Right forelimb (tissue), 1 donor: ENCODE measurements around the gene C14orf180.
"Not testable (repeated sequence)": the region's sequence is repeated elsewhere in the genome, so short reads cannot be mapped to it uniquely, and the experiment has no call there.

Experiments used
- DNase-seq: peaks from one replicate; pipeline ENCODE4 v3.0.0-alpha.2; 2018

The C14orf180 gene

GRCh38 chr14:104562606-104563005 is 17.0 kb upstream of the C14orf180 start:
- DNase-seq = no peak

DNA sequence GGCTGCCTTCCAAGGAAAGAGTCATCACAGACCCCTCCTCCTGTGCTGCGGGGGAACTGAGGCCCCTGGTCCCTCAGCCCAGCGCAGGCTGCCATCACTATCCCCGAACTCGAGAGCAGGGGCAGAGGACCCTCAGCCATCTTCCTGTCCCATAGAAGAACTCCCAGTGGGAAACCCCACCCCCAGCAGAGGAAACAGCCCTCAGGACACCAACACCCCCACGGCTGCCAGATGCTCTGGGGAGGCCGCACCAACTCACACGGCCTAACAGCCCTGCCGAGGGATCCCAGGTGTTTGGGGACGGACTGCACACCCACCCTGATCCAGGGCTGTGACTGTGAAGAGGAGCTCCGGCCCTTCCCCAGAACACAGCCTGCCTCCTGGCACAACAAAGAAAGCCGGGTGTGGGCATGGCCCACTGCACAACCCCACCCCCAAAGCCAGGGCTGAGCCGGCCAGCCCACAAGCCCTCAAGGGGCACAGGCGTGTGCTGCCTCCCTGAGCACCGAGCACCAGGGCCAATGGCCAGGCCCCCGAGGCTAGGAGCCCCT is 16.3 kb upstream of the C14orf180 start:
- DNase-seq = no peak

DNA sequence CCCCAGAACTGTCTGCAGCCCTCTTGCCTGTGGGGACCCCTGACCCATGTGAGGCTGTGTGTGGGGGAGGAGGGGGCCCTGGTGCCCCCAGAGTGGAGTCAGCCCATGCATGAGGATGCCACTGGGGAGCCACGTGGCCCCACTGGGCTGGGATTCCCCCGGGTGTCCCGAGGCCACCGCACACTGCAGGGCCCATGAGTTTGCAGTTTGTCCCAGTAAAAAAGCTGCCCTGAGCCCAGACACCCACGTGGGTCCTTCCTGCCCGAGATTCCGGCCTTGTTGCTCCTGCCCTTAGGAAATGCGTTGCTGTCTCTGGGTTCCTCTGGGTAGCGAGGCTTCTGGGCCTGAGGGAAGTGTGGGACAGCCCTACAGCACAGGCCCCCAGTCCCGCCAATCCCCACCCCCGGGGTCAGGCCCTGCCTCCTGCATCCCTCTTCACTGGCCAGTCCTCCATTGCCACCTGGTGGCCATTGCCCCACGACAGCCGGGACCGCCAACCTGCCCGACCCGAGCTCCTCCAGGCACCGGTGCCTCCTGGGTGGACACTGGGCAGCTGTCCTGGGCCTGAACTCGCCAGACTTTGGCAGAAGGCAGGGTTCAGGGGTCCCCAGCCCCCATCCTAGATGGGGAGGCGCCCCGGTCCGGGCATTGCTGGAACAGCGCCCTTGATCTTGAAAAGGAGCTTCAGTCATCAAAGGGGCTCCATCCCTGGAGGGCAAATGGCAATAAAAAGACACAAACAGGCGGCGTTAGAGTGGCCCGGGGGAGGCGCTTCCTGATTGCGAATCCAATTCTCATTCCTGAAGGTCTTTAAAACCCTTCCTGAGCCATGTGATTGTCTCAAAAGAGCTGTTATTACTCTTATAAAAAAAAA is 15.6 kb upstream of the C14orf180 start:
- DNase-seq = peak; percentile 87

GRCh38 chr14:104564744-104565679 is 14.6 kb upstream of the C14orf180 start:
- no peak for DNase-seq

DNA sequence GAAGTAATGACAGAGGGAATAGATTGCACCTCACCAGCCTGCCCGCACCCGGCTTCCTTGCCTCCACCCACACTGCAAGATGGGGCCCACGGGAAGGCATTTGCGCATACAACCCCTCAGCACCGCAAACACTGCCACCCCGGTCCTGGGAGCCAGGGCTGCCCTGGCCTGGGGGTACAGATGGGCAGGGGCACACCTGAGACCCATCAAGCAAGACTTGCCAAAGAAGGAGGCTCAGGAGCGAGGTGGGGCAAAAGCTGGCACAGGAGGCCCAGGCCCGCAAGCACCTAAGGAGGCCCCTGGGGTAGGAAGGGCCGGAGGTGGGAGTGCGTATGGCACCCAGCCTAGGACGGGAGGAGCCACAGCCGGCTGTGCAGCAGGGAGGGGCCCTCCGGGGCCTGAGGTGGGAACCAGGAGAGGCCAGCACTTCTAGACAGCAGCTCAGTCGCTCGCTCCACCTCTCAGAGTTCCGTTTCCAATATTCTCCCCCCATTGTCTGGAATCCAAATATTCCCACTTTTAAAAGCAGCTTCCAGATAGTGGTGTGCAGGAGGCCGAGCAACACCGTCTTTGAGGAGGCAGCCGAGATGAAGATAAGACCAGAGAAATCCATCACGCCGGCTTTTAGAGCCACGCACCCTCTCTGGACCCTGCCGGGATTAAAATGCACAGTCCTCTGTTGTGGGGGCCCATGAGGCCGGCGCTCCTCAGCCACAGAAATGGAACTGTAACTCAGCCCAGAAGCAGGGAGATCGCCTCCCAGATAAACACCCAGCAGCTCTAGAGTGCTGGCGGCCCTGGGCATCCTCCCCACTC is 12.2 kb upstream of the C14orf180 start:
- no peak for DNase-seq

- no peak for DNase-seq
Observed at GRCh38 chr14:104567957-104568225, 11.7 kb upstream of the C14orf180 start.

DNA sequence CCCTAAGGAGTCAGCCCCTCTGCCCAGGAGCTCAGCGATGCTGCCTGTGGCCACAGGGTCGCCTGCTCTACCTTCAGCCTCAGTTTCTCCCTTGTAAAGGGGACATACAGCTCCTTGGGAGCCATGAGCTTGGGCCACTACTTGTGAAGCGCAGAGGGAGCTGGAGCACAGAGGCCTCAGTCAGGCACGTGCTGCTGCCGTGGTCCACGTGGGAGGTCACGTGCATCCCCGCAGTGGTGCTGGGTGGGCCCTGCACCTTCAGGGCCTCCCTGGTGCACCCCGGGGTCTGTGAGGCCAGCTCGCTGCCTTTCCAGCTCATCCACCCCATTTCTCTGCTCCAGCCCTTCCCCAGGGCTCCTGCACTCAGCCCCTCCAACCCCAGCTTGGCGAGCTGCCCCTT is 10.9 kb upstream of the C14orf180 start:
- no peak for DNase-seq

DNA sequence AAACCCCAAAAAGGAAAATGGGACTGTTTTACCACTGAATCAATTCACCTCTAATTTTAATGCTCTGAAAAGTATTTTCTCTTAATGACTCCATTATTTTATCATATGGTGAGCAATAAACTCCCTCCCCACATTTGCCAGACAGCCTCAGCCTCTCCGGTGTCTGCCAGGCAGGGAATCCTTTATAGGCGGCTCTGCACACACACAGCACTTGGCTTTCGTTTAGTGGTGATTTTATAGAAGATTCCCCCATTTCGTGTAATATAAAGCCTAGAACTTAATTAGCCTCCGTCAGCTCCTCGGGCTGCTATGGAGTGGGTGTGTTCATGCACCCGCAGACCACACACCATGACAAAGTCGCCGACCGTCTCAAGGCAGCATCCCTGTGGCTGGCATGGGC is 10.1 kb upstream of the C14orf180 start:
- DNase-seq = no peak

DNA sequence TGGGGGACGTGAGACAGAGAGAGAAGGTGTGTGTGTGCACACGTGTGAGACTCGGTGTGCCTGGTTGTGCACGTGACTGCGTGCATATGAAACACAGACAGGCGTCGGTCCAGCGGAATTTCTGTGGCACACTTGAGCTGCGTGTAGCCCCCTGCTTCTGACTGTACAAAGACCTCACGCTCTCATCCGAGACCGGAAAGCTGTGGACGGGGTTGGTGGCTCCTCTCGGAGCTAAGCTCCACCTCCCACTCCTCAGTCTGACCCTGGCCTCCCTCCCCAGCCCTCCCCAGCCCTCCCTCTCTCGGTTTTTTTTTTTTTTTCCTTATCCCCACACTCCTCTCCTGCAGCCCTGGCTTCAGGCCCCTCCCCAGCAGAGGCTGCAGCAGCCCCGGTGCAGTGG is 8.3 kb upstream of the C14orf180 start:
- DNase-seq = no peak

GRCh38 chr14:104572024-104572626 is 7.4 kb upstream of the C14orf180 start:
- DNase-seq = no peak

- no peak for DNase-seq
Observed at GRCh38 chr14:104572668-104573067, 6.9 kb upstream of the C14orf180 start.

GRCh38 chr14:104573930-104574329 is 5.6 kb upstream of the C14orf180 start:
- DNase-seq = no peak

GRCh38 chr14:104574536-104574935 is 5.0 kb upstream of the C14orf180 start:
- DNase-seq = no peak

GRCh38 chr14:104574978-104575583 is 4.5 kb upstream of the C14orf180 start:
- DNase-seq = no peak

DNA sequence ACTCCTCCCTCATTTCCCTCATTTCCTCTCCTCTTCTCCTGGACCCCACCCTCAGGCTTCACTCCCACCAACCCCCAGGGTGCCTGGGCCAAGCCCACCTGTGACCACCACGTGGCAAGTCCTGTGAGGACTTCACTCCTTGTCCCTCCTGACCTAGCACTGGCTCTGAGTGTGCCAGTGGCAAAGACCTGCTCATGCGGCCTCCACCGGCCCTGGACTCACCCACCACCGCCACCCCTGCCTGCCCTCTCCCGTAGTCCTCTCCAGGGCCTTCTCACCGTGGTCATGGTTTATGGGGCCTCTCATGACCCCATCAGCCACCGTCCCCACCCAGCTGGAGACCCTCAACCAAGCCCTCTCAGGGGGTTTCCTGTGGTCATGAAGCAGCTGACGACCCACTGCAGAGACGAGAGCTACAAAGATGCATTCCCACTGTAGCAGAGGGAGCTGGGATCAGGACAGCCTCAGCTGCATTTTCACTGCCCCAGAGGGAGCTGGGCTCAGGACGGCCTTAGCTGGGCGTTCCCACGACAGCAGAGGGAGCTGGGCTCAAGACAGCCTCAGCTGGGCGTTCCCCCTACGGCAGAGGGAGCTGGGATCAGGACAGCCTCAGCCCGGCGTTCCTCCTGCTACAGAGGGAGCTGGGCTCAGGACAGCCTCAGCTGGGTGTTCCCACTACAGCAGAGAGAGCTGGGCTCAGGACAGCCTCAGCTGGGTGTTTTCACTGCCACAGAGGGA is 3.2 kb upstream of the C14orf180 start:
- DNase-seq = no peak

DNA sequence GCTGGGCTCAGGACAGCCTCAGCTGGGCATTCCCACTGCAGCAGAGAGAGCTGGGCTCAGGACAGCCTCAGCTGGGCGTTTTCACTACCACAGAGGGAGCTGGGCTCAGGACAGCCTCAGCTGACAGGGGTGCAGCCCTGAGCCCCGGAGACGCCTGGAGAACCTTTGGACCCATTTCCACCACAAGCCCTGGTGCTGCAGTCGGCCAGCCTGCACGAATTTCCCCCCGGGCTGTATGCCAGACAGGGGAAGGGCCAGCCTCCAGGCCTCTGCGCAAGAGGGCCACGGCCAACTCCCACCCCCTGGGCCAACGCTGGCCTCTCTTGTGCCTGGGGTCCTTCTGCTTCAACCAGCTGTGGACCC is 2.6 kb upstream of the C14orf180 start:
- no peak for DNase-seq

DNA sequence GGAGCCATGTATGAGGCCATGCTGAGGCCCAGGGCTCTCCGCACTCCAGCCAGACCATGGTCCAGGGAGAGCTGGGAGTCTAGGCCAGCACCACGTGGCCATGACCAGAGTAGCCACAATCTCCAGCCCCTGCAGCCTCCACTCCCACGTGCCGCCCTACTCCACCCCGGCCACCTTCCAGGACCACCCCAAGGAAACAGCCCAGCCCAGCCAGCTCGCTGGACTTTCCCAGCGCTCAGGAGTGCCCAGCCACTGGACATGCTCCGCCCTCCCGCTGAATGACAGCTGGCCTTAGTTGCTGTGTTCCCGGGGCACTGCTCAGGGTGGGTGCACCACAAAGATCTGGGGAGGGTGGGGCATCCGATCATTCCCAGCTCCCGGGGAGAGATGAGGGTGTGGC is 2.1 kb upstream of the C14orf180 start:
- DNase-seq = no peak

DNA sequence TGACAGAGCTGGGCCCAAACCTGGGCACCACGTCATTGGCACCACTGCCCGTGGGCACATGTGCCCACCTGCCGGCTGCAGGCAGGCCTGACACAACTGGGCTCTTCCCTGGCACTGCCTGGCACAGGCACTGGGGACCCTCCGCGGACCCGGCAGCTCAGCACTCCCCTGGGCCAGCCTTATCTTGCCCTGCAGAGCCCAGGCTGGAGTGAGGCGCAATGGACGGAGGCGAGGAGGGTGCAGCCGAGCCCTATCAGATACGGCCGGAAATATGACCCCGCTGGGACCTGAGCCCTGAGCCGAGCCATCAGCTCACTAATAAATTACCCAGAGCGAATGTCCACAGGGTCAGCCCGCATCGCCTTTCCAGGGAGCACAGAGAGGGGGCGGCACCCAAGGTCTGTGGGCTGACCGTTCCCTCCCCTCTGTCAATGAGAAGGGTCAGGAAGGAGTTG is 1.7 kb upstream of the C14orf180 start:
- no peak for DNase-seq

DNA sequence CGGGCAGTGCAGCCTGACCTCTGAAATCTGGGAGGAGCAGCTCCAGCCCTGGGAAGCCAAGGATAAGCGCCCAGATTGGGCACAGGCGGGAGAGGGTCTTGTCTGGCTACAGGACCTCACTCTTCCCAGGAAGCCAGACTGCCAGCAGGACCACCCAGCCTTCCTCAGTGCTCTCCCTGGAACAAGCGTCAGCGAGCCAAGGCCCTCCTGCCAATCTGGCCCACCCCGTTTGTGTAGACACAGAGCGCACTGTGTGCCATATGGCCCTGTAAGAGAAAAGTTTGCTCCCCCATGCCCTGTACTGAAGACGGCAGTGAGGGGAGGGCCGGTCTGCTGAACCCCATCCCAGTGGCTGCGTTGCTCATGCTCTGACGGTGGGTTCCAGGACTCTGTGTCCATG is 1.2 kb upstream of the C14orf180 start:
- DNase-seq = no peak

DNA sequence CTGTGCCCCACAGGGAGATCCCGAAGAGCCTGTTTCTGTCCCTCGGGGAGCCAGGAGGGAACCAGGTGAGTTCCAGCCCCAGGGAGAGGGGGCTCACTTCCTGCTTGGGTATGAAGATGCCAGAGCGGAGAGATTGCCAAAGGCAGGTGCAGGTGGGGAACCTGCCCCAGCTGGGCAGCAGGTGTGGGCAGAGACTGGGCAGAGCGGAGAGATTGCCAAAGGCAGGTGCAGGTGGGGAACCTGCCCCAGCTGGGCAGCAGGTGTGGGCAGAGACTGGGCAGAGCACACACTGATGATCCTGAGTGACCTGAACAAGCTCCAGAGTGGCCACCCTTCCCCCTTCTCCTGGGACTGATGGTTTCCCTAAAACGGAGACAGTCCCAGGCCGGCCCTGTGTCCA is 375 bp downstream of the C14orf180 start:
- DNase-seq = not testable (repeated sequence)

DNA sequence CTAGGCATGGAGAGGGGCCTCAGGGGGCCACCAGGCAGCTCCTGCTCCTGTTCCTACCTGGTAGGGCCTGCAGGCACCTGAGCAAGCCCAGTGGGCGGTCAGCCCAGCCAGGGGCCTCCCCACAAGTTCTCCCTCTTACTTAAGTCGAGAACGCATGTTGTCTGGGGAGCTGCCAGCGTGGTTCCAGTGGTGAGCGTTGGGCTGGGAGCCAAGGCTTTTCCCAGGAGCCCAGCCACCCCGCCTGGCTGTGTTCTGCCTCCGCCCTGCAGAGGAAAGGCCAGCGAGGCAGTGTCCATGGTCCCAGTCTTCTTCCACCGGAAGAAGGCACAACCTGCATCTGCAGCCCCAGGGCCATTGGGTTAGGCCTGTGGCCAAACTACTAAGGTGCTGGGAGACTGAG is 1.4 kb downstream of the C14orf180 start:
- no peak for DNase-seq
